ENCODE measurements around the gene CDKAL1. TPM values are rescaled to one million over a fixed set of nuclear protein-coding genes. Genes with fewer than 3 reads are reported as not detected.

Gene CDKAL1
- total and polyA plus RNA-seq, 2 of the 13 experiments (the other 11 are each of a cell fraction or from before 2014, with no cell fraction given) = 9.5 to 27.7 TPM

DNA sequence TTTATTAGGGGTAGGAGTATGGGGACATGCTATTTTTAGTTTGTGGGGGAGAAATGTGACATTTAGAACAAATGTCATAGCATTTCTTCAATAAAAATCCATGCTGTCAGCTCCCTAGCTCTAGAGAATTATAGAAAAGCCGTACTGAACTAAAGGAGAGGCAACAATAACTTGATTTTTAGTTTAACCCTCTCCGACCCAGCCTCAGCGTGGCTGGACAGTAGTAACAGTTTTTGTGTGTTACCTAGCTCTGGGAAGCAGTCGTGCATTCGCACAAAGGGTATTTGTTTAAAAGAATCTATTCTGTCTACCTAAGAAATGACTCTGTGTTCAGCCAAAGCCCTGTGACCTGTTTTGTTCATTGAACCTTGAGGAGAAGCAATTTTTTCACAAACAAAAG, 616.9 kb downstream of the CDKAL1 start:
- ATAC-seq = no peak; the same call in 2 of the 3 replicates
- intact Hi-C loops (cut with micrococcal nuclease; ENCODE audit: unreplicated experiment) = no loop called here
- POLR2A ChIA-PET = no interaction called here

More for the DNA sequence above, 616.9 kb downstream of the CDKAL1 start:
- Histone ChIP-seq H3K4me1 (ENCODE audit: insufficient read depth, low read length) (peaks cover 14% of the 10 kb centered on the region), H3K4me3 (replicated peaks in 1 of 3; ENCODE audit: insufficient read depth in 1 of 3, low read depth in 2 of 3, low read length in 3 of 3) (no peak overlapping the region), H3K4me2 (ENCODE audit: low read depth, low read length) (no peak overlapping the region), H3K9me3 (ENCODE audit: low read length) (no peaks in the 10 kb centered on the region), H3K79me2 (ENCODE audit: insufficient read depth, low read length) (no peaks in the 10 kb centered on the region), H2AFZ (ENCODE audit: low read length) (no peak overlapping the region), H3K9ac (ENCODE audit: insufficient read depth, low read depth, low read length) (no peak overlapping the region), H3K36me3 (replicated peaks in 1 of 2; ENCODE audit: control insufficient read depth in 1 of 2, insufficient read depth in 2 of 2, low read length in 2 of 2) (no peaks in the 10 kb centered on the region), H3K27ac (ENCODE audit: extremely low read length, insufficient read depth, low read length) (no peak overlapping the region), H3K27me3 (ENCODE audit: control insufficient read depth in 1 of 2, insufficient read depth in 2 of 2, low read length in 2 of 2) (no peaks in the 10 kb centered on the region), H4K20me1 (ENCODE audit: insufficient read depth, low read length) (no peaks in the 10 kb centered on the region)
- FAIRE-seq (no peak), DNase-seq (ENCODE audit: low spot score) (peak; percentile 27)
- 66% methylated on average over 5 of the region's 5 CpGs for WGBS (ENCODE audit: low lambda C conversion rate)
- CTCF ChIA-PET (ENCODE audit: low intra/inter-chr PET ratio, low total read pairs) = no interaction called here
- in situ Hi-C loops (cut with HindIII; ENCODE audit: extremely low pct_ligation_motif_present, low pct_unique_long_range_greater_than_20kb) = no loop called here
- TF ChIP-seq ZNF652 (CRISPR knock-in tag; IDR thresholded peaks at IDR 0.05; ENCODE audit: borderline replicate concordance, low read depth) (peak; percentile 82), ZKSCAN1 (IDR thresholded peaks at IDR 0.05; ENCODE audit: low read length) (no peak), EEA1 (CRISPR knock-in tag; IDR thresholded peaks at IDR 0.05; ENCODE audit: borderline replicate concordance) (no peak), ZNF367 (CRISPR knock-in tag; IDR thresholded peaks at IDR 0.05; ENCODE audit: borderline replicate concordance) (no peak), MAZ (IDR thresholded peaks at IDR 0.05; ENCODE audit: borderline replicate concordance, low read depth, low read length) (no peak), MAZ (CRISPR knock-in tag; IDR thresholded peaks at IDR 0.05; ENCODE audit: low read depth) (no peak), SOX5 (CRISPR knock-in tag; IDR thresholded peaks at IDR 0.05; ENCODE audit: borderline replicate concordance) (peak; percentile 28; the same call in 1 of the 2 replicates), SOX13 (IDR thresholded peaks at IDR 0.05) (no peak), SOX13 (CRISPR knock-in tag; conservative IDR thresholded peaks at IDR 0.05 in 1 of 2, IDR thresholded peaks at IDR 0.05 in 1 of 2) (peak in 1 of 2 experiments; percentile 59; a peak in 2 of 4 replicates), WIZ (CRISPR knock-in tag; IDR thresholded peaks at IDR 0.05) (no peak)
- TF ChIP-seq, protein P1, sequence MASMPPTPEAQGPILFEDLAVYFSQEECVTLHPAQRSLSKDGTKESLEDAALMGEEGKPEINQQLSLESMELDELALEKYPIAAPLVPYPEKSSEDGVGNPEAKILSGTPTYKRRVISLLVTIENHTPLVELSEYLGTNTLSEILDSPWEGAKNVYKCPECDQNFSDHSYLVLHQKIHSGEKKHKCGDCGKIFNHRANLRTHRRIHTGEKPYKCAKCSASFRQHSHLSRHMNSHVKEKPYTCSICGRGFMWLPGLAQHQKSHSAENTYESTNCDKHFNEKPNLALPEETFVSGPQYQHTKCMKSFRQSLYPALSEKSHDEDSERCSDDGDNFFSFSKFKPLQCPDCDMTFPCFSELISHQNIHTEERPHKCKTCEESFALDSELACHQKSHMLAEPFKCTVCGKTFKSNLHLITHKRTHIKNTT (CRISPR knock-in tag; IDR thresholded peaks at IDR 0.05) = no peak
- TF ChIP-seq, protein P2, sequence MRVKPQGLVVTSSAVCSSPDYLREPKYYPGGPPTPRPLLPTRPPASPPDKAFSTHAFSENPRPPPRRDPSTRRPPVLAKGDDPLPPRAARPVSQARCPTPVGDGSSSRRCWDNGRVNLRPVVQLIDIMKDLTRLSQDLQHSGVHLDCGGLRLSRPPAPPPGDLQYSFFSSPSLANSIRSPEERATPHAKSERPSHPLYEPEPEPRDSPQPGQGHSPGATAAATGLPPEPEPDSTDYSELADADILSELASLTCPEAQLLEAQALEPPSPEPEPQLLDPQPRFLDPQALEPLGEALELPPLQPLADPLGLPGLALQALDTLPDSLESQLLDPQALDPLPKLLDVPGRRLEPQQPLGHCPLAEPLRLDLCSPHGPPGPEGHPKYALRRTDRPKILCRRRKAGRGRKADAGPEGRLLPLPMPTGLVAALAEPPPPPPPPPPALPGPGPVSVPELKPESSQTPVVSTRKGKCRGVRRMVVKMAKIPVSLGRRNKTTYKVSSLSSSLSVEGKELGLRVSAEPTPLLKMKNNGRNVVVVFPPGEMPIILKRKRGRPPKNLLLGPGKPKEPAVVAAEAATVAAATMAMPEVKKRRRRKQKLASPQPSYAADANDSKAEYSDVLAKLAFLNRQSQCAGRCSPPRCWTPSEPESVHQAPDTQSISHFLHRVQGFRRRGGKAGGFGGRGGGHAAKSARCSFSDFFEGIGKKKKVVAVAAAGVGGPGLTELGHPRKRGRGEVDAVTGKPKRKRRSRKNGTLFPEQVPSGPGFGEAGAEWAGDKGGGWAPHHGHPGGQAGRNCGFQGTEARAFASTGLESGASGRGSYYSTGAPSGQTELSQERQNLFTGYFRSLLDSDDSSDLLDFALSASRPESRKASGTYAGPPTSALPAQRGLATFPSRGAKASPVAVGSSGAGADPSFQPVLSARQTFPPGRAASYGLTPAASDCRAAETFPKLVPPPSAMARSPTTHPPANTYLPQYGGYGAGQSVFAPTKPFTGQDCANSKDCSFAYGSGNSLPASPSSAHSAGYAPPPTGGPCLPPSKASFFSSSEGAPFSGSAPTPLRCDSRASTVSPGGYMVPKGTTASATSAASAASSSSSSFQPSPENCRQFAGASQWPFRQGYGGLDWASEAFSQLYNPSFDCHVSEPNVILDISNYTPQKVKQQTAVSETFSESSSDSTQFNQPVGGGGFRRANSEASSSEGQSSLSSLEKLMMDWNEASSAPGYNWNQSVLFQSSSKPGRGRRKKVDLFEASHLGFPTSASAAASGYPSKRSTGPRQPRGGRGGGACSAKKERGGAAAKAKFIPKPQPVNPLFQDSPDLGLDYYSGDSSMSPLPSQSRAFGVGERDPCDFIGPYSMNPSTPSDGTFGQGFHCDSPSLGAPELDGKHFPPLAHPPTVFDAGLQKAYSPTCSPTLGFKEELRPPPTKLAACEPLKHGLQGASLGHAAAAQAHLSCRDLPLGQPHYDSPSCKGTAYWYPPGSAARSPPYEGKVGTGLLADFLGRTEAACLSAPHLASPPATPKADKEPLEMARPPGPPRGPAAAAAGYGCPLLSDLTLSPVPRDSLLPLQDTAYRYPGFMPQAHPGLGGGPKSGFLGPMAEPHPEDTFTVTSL (CRISPR knock-in tag; IDR thresholded peaks at IDR 0.05; ENCODE audit: borderline replicate concordance) = no peak
- no TSS peak for BruUV-seq (replicated peaks)
